PC-9 (cell line): ENCODE measurements around the gene ADORA1.

Experiments used
- CTCF ChIP-seq: fragments of 200-600 bp; sonication (generic); conservative IDR thresholded peaks from 2 replicates; pipeline ENCODE4 v1.6.1; 2017; ENCODE audit warnings: mixed run types, antibody characterized with exemption, mild to moderate bottlenecking, moderate library complexity
- EZH2 ChIP-seq: fragments of 200-600 bp; sonication (generic); IDR thresholded peaks from 2 replicates; pipeline ENCODE4 v1.8.0; 2017; ENCODE audit warnings: antibody characterized with exemption, low read depth

- TF ChIP-seq CTCF: no peak
- no peak for TF ChIP-seq EZH2
Measured at GRCh38 chr1:203139976-203140475, 12.5 kb downstream of the ADORA1 start.
